Left forelimb (tissue), 1 donor: ENCODE data around the gene RIC1.
"Not testable (repeated sequence)": the region's sequence is repeated elsewhere in the genome, so short reads cannot be mapped to it uniquely, and the experiment has no call there.

ENCODE experiments used
- DNase-seq: peaks from one replicate; pipeline ENCODE4 v3.0.0-alpha.2; 2018; ENCODE audit warnings: low spot score

RIC1 gene

DNA sequence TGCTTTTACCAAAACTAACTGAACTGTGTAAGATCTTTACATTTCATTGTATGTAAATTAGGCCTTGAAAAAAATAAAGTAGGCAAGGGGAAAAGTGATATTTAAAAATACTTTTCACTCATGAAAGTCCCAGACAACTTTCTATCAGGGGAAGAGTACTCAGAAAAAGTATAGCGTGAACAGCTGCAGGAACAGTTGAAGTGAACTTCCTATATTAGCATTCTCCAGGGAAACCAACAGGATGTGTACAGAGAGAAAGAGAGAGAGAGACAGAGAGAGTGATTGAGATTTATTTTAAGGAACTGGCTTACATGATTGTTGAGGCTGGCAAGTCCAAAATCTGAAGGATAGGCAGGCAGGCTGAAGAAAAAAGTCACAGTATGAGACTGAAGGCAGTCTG is 162.0 kb downstream of the RIC1 start:
- no peak for DNase-seq

DNA sequence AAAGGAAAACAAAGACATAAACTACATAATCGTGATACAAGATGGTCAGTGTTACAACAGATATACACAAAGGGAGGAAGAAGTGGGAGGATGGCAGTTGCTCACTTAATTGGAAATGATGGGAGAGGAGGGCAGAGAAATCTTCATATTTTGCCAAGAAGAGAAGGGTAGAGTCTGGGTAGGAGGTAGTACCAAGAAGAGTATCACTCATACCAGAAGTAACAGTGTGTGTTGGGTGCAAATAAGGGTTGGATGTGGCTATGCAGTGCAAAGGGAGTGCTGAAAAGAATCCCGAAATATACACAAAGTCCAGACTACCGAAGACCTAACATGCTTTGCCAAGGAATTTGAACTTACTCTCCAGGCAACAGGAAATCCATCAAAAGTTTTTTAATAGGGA is 163.0 kb downstream of the RIC1 start:
- no peak for DNase-seq

DNA sequence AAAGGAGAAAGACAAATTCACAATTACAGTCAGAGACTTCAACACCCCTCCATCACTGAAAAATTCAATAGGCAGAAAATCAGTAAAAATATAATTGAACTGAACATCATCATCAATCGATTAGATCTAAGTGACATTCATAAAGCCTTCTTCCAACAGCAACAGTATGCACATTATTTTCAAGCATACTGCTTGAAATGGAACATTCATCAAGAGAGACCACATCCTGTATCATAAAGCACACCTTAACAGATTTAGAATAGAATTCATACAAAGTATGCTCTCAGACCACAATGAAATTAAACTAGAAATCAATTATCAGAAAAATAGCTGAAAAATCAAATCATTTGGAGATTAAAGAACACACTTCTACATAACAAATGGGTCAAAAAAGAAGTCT is 164.9 kb downstream of the RIC1 start:
- no peak for DNase-seq

DNA sequence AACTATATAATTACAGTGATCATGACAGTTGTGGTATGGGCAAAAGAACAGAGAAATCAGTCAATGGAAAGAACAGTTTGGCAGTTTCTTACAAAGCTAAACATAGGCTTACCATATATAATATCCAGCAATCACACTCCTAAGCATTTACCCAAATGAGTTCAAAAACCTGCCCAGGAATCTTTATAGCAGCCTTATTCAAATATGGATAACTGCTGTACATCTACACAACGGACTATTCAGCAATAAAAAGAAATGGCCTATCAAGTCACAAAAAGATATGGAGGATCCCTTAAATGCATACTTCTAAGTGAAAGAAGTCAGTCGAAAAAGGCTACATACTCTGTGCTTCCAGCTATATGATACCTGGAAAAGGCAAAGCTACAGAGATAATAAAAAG is 167.4 kb downstream of the RIC1 start:
- no peak for DNase-seq

DNA sequence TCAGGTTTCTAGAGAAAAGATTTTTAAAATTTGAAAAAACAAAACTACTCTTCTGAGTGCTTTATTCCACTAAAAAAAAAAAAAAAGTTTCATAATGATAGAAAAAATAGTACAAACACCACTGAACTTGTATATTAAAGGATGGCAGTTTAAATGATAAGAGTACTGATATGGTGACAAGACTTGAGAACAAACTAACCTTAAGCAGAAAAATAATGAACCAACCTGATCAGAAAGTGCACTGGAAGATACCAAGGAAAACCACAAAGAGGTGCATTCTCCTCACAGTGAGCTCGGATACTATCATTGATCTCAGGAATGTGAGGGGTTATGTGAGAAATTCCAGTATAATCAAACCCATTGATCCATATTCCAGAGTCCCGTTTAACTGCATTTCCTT is 169.7 kb downstream of the RIC1 start:
- no peak for DNase-seq

DNA sequence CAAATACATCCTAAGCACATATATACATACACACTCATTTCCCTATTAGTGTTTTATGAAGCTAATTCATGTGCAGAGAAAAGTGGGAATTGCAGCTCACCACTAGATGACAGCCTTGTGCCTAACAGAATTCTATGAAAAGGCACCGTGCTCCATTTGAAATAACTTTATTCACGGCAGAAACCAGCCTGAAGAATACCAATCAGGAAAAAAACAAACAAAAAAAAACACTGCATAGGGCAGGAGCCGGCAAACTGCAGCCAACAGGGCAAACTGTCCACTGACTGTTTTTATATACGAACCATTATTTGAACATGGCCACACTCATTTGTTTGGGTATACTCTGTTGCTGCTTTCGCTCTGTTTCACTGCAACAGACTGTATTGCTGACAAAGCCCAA is 170.4 kb downstream of the RIC1 start:
- no peak for DNase-seq

DNA sequence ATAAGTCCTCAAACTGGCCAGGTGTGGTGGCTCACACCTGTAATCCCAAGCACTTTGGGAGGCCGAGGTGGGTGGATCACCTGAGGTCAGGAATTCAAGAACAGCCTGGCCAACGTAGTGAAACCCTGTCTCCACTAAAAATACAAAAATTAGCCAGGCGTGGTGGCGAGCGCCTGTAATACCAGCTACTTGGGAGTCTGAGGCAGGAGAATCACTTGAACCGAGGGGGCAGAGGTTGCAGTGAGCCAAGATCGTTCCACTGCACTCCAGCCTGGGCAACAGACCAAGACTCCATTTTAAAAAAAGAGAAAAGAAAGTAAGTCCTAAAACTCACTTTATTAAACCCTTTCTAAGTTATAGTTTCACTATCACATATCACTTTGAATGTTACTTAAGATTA is 171.5 kb downstream of the RIC1 start:
- not testable (repeated sequence) for DNase-seq

DNA sequence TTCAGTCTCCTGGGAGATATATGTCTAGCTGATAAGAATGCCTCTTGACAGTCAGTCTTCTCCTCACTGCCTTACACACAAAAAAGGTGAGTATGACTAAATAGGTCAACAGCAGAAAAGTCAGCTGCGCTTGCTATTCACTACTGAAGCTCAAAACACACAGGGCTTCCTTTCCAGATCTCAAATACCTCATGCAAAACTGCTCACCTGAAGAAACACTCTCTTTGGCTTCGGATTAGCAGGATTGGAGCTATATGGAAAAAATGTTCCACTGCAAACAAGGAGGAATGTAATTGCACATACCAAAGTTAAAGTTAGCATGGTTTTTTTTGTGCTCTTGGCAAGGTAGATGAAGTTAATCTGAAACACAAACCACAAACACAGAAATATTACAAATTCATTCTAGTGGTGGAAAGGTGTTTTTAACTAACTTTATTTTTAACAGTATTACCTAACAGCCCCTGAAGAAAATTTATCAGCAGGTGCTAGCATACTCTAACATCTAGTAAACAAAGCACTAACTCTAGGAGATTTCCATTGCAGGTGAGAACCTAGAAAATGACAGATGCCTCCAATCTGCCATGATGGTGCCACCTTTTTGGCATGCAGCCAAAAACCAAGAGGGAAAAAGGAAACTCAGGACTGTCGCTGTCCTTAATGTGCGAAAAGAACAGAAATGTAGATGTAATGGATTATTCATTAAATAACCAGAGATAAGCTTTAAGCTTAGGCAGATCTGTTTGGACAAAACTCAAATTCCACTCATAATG is 172.2 kb downstream of the RIC1 start:
- no peak for DNase-seq

DNA sequence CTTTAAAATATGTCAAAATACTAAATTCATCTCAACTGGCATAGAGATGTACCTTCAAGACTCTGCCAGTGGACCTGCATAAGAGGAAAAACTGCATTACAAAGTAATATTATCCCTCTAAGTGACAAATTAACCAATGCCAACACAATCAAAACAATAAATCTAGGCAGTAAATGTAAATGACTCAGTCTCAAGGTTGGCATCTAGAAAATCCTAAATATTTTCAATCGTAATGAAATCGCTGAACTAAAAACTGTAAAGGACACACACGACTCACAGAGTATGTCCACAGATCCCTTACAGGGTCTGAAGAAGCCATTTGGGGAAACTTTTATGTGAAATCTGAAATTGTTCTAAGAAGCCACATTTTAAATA is 172.8 kb downstream of the RIC1 start:
- no peak for DNase-seq

DNA sequence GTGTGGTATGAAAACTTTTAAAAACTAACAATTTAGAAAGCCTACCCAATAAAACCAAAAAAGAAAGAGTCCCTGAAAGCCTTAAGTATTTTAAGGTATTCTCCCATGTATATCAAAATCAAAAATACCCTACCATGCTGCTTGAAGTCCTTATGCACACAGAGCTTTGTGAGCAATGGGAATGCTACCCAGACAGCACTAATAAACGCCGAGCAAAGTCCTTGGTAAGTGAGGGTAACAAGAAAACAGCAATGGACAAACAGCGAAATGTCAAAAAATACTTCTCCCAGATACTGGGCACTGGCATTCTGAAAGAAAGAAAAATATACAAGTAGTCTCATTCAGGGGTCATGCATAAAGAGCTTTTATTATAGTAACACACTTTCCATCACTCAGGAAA is 176.6 kb downstream of the RIC1 start:
- no peak for DNase-seq

DNA sequence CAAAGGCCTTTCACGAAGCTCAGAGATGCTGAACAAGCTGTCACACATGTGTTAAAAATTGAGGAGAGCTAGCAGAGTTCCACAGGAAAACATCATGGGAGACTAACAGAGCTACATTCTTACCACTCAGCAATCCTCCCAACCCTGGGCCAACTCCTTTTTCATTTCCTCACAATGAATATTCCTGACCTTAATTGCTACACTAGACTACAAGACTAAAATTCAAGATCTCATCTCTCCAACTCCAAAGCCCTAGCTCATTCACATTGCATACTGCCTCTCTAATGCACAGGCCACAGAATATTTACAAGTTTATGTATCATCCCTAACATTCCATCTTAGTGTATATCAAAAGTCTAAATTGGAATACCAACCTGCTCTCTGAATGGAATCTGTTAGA is 182.8 kb downstream of the RIC1 start:
- no peak for DNase-seq

DNA sequence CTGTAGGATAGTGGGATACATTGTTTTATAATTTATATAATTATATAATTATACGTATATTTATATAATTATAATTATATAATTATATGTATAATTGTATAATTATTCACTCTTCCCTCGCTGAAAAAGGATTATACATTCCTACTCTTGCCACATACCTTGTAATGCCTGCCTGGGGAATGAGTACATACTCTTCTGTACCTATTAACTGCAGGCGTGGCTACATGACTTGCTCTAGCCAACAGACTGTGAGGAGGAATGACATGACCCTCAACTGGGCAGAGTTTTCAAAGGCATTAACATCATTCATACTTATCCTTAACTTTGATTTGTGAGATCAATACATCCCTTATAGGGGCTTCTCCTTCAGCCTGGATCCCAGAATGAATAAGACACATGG is 184.9 kb downstream of the RIC1 start:
- no peak for DNase-seq

DNA sequence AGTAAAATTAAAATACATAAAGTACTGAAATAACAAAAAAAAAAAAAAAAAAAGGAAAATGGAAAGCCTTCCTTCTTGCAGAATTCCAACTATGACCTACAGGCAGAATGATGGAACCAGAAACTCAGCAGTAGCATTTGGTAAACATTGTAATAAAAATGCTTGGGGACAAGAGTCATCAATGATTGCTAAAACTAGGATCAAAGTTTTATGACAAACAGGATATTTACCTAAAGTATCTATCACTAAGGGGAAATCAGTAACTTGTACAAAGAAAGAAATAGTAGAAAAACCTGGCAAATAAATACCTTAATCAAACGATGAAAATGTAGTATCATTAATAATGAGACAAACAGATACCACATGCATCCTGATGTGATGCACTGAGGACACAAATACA is 186.6 kb downstream of the RIC1 start:
- DNase-seq: no peak

DNA sequence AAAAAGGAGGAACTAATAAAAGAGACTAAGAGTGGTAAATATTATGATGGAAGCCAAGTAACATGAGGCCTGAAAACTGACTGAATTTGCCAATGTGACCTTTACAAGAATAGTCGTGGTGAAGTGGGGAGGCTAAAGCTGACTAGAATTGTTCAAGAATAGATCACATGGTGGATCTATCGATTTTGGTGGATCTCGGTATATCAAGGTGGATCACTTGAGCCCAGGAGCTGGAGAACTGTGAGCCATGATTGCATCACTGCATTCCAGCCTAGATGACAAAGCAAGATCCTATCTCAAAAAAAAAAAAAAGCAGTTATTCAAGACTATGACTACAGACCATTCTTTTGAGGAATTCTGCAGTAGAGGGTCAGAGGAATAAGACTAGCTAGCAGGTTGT is 189.0 kb downstream of the RIC1 start:
- DNase-seq: no peak

DNA sequence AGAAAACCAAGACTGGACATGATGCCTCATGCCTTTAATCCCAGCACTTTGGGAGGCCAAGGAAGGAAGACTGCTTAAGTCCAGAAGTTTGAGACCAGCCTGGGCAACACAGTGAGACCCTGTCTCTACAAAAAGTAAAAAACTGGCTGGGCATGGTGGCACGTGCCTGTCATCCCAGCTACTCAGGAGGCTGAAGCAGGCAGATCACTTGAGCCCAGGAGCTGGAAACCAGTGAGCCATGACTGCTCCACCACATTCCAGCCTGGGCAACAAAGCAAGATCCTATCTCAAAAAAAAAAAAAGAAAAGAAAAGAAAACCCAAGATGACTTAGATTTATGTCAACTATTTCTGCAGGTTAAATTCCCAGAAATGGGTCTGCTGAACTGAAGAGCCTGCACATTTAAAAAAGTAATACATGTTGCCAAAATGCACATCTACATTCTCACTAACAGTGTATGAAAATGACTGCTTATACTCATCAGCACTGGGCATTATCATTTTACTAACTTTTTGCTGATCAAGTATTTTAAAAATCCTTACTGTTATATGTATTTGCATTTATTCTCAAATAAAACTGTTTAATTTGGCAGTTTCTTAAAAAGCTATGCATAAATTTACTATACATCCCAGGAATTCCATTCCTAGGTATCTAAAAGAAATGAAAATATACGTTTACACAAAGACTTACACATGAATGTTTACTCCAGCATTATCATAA is 189.7 kb downstream of the RIC1 start:
- DNase-seq: no peak

DNA sequence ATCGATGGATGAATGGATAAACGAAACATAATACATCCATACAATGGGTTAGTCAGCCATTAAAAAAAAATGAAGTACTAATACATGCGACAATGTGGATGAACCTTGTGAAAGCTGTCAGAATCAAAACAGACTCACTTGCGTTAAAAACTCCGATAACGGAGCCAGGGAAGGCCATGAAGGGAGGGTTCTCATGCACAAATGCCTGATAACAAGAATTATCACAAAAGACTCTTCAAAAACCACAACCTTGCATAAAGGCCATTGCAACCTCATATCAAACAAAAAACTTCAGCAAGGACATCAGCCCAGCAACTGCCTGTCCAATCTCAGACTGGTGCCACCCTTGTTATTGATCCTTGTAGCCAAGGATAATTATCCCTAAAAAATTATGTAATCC is 190.3 kb downstream of the RIC1 start:
- DNase-seq: no peak

DNA sequence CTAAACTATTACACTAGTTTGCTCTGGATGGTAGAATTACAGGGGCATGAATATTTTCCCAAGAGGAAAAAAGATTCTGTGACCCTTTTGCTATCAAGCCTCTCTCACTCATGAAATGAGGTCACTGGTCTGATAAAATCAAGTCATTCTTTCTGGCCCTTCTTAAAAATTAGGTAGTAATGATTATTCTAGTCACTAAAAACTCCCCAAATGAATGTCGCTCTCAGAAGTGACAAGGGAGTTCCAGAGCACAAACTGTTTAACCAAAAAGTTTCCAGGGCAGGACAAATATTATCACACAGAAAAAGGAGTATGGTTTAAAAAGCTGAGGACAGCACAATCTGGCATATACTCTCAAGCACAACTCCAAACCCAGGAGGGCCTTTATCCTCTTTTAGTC is 191.5 kb downstream of the RIC1 start:
- DNase-seq: no peak

DNA sequence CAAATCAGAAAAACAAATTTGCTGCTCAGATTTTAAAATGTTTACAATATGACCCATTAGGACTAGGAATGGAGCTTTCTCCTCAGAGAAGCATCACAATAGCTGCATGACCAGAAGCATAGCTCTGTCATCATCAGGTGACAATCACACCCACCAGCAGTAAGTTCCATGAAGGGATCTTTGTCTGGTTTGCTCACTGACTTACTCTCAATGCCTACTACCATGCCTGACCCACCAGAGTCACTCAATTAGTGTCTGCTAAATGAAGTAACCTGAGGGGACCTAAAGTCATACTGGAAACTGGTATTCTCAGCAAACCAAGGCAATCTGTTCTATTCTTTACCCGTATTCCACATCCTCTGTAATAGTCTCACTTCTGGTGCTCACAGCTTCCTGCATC is 196.3 kb downstream of the RIC1 start:
- no peak for DNase-seq
